ENCODE measurements around the gene UTP4.
A peak's percentile ranks its signal among the peaks of the same experiment; 100 is the strongest.

UTP4 gene

GRCh38 chr16:69106491-69107315 lies 25.7 kb upstream of the UTP4 start:
- TF ChIP-seq REST (IDR thresholded peaks at IDR 0.05; ENCODE audit: low read depth) (no peak), ZBTB7A (IDR thresholded peaks at IDR 0.05; ENCODE audit: low read depth) (peak; percentile 57; the same call in 1 of the 2 replicates), TEAD4 (IDR thresholded peaks at IDR 0.05) (no peak)

GRCh38 chr16:69107316-69107962 lies 25.0 kb upstream of the UTP4 start:
- TF ChIP-seq NFIC (IDR thresholded peaks at IDR 0.05) (no peak), TEAD4 (IDR thresholded peaks at IDR 0.05) (no peak), ZBTB7A (IDR thresholded peaks at IDR 0.05; ENCODE audit: low read depth) (no peak), CEBPB (IDR thresholded peaks at IDR 0.05) (no peak), YY1 (IDR thresholded peaks at IDR 0.05; ENCODE audit: low read depth) (no peak), USF1 (IDR thresholded peaks at IDR 0.05) (no peak), REST (IDR thresholded peaks at IDR 0.05; ENCODE audit: low read depth) (no peak)

- TF ChIP-seq CREB1 (IDR thresholded peaks at IDR 0.05; ENCODE audit: low read depth) = no peak
- TF ChIP-seq YY1 (IDR thresholded peaks at IDR 0.05; ENCODE audit: low read depth) = no peak
- no peak for TF ChIP-seq TCF12 (IDR thresholded peaks at IDR 0.05; ENCODE audit: low read depth)
- TF ChIP-seq CEBPB (IDR thresholded peaks at IDR 0.05) = no peak
- no peak for TF ChIP-seq REST (IDR thresholded peaks at IDR 0.05; ENCODE audit: low read depth)
- TF ChIP-seq EGR1 (IDR thresholded peaks at IDR 0.05) = no peak
- TF ChIP-seq USF1 (IDR thresholded peaks at IDR 0.05) = no peak
These were observed 24.2 kb upstream of the UTP4 start for GRCh38 chr16:69108064-69108904.

GRCh38 chr16:69108905-69109252 lies 23.6 kb upstream of the UTP4 start:
- TF ChIP-seq YY1 (IDR thresholded peaks at IDR 0.05; ENCODE audit: low read depth) = no peak
- TF ChIP-seq CREB1 (IDR thresholded peaks at IDR 0.05; ENCODE audit: low read depth) = no peak
- TF ChIP-seq TEAD4 (IDR thresholded peaks at IDR 0.05) = no peak
- no peak for TF ChIP-seq EP300 (IDR thresholded peaks at IDR 0.05; ENCODE audit: borderline replicate concordance)
- TF ChIP-seq TCF12 (IDR thresholded peaks at IDR 0.05; ENCODE audit: low read depth) = no peak
- no peak for TF ChIP-seq NFIC (IDR thresholded peaks at IDR 0.05)
- TF ChIP-seq USF1 (IDR thresholded peaks at IDR 0.05) = no peak
